ENCODE results near the gene OR5AC2.

Gene OR5AC2

DNA sequence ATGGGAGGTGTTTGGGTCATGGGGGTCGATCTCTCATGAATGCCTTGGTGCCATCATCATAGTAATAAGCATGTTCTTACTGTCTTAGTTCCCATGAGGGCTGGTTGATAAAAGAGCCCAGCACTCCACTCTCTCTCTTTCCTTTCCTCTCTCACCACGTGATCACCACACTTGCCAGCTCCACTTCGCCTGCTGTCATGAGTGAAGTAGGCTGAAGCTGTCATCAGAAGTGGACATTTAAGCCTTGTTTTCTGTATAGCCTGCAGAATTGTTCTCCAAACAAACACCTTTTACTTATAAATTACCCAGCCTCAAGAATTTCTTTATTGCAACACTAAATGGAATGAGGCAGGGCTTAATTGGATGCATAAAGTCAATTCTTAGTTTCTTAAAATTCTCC lies 49.7 kb downstream of the OR5AC2 start:
- in situ Hi-C loops (cut with MboI; ENCODE audit: low sequenced_read_pairs), result no loop called here

Measured in HL-60/S4 (cell line).